ENCODE data around the gene TWNK.

DNA sequence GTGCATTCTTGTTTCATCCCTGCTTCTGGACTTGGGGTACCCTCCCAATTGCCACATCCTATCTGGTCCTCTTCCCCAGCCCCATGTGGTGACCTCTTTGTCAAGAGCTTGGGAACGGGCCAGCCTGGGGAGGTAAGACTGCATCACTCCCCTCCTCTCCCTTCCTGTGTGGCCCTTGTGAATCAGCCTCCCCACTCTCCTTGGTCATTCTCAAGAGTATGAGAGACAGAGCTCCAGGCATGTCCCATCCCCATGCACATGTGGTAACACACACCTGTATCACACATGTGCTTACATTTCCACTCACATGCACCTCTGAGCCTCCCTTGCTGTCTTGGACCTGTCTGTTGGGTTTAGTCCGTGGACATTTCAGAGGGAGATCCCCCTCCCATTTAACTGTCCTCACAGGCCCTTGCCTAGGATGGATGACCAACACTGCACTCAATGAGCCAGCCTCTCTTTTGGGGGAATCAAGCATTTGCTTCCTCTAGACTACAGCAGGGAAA lies 2.6 kb upstream of the TWNK start:
- TF ChIP-seq, protein P1, sequence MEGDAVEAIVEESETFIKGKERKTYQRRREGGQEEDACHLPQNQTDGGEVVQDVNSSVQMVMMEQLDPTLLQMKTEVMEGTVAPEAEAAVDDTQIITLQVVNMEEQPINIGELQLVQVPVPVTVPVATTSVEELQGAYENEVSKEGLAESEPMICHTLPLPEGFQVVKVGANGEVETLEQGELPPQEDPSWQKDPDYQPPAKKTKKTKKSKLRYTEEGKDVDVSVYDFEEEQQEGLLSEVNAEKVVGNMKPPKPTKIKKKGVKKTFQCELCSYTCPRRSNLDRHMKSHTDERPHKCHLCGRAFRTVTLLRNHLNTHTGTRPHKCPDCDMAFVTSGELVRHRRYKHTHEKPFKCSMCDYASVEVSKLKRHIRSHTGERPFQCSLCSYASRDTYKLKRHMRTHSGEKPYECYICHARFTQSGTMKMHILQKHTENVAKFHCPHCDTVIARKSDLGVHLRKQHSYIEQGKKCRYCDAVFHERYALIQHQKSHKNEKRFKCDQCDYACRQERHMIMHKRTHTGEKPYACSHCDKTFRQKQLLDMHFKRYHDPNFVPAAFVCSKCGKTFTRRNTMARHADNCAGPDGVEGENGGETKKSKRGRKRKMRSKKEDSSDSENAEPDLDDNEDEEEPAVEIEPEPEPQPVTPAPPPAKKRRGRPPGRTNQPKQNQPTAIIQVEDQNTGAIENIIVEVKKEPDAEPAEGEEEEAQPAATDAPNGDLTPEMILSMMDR (IDR thresholded peaks at IDR 0.05) = no peak
- TF ChIP-seq POLR2A (IDR thresholded peaks at IDR 0.05) (no peak), POLR2AphosphoS5 (IDR thresholded peaks at IDR 0.05) (no peak)

Data from gastroesophageal sphincter (tissue), 3 donors.